Adrenal gland (tissue), 12 donors: ENCODE measurements around the gene ZCCHC17. TPM values are rescaled to one million over a fixed set of nuclear protein-coding genes. Genes with fewer than 3 reads are reported as not detected.
"Not testable (repeated sequence)": the region's sequence is repeated elsewhere in the genome, so short reads cannot be mapped to it uniquely, and the experiment has no call there.

Experiments
- DNase-seq, 7 donors: peaks; one replicate each; pipeline ENCODE4 v3.0.0-alpha.2; 2019 to 2020
- H3K27ac ChIP-seq, 5 donors: fragments of 200-600 bp; sonication (generic) in 4 of 5; 1 replicate in 3 of 5; 2 replicates in 2 of 5; pipeline versions ENCODE4 v1.5.1 to v1.8.0; 2016 to 2020; ENCODE audit warnings: mild to moderate bottlenecking in 1 of 5
- H3K27me3 ChIP-seq: fragments of 200-600 bp; 2 replicates; pipeline ENCODE4 v1.8.0; 2021
- H3K36me3 ChIP-seq, 2 donors: fragments of 200-600 bp; replicated peaks in 1 of 2; 1 replicate in 1 of 2; 2 replicates in 1 of 2; pipeline versions ENCODE4 v1.5.1 to v1.8.0; 2018 to 2022
- H3K4me1 ChIP-seq, 2 donors: fragments of 200-600 bp; replicated peaks in 1 of 2; 1 replicate in 1 of 2; 2 replicates in 1 of 2; pipeline versions ENCODE4 v1.5.1 to v1.8.0; 2018 to 2021
- H3K4me3 ChIP-seq, 4 donors: fragments of 200-600 bp; sonication (generic) in 3 of 4; one replicate each; pipeline ENCODE4 v1.5.1; 2016 to 2018
- H3K9me3 ChIP-seq, 3 donors: fragments of 200-600 bp; sonication (generic) in 1 of 3; replicated peaks in 1 of 3; 1 replicate in 2 of 3; 2 replicates in 1 of 3; pipeline versions ENCODE4 v1.5.1 to v1.8.0; 2016 to 2021
- POLR2A ChIP-seq, 2 donors: fragments of 450-650 bp; IDR thresholded peaks; one replicate each; pipeline ENCODE4 v1.6.1; 2017; ENCODE audit warnings: antibody characterized with exemption in 2 of 2, mild to moderate bottlenecking in 2 of 2, moderate library complexity in 1 of 2
- WGBS, 4 donors: extraction: QIAGEN DNeasy Blood & Tissue Kit in 2 of 4; methylation state at CpG; one replicate each; pipeline versions ENCODE4 v1.1.5 to v1.1.7; 2013 to 2017; 5-methylcytosine and 5-hydroxymethylcytosine counted together
- intact Hi-C, 2 donors: fragments of 100-400 bp; cut with DNase I; formaldehyde crosslinking; loops; one replicate each; pipeline versions ENCODE4 v1.14.1 to v1.15.0; 2022 to 2023
- polyA plus RNA-seq, 3 donors: library from polyadenylated mRNA; stranded (reverse); fragments of 200-250 nt in 2 of 3; fragments of 350-450 nt in 1 of 3; fragmentation: Illumina TruSeq in 1 of 3; extraction: RNeasy Lipid Tissue Mini Kit (QIAGEN cat#74804) in 1 of 3; gene quantifications; one replicate each; pipeline ENCODE4 v1.2.3, GENCODE V29; 2013 to 2014
- total RNA-seq, 9 donors: library from RNA; depleted of rRNA in 4 of 9; stranded (reverse); fragments of >200 nt in 4 of 9; fragments of 120-200 nt in 1 of 9; fragmentation: NEBNext Ultra II Directional in 1 of 9; extraction: Animal tissue kit (Norgen Biotek cat#: 25700) in 1 of 9; gene quantifications; one replicate each; pipeline versions ENCODE4 v1.1.0 to v1.2.4, GENCODE V29; 2013 to 2023
- TF ChIP-seq, protein P1 (sequence below), 6 experiments: fragments of 450-650 bp in 4 of 6; fragments of 200-600 bp in 2 of 6; sonication (generic) in 1 of 6; IDR thresholded peaks; 1 replicate in 5 of 6; 2 replicates in 1 of 6; pipeline versions ENCODE4 v1.5.1 to v1.8.0; 2016 to 2021; ENCODE audit warnings: antibody characterized with exemption in 6 of 6, mild to moderate bottlenecking in 2 of 6, moderate library complexity in 1 of 6
- donor health status: healthy with polysubstance abuse.
- donor health status: Bipolar disorder and iron deficiency.
- donor health status: DM: yes; HTN: yes; CAD: no.
- donor health status: DM: no; HTN: no; CAD: no.
- donor health status: DM: no; HTN: no; CAD: no.
- donor health status: DM: yes; HTN: yes; CAD: no.

ZCCHC17 gene
- total and polyA plus RNA-seq, 12 donors: 20.9 to 62.1 (median 29.5) TPM

DNA sequence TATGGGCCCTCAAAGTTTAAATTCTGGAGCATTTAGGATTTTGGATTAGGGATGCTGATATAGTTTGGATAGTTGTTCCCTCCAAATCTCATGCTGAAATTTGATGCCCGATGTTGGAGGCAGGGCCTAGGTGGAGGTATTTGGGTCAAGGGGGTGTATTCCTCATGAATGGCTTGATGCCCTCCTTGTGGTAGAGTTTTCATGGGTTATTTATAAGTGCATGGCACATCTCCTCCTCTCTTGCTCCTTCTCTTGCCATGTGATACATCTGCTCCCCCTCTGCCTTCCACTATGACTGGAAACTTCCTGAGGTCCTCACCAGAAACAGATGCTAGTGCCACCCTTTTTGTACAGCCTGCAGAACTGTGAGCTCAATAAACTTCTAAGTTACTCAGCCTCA, 39.6 kb upstream of the ZCCHC17 start:
- H3K9me3 ChIP-seq: no peaks in the 10 kb centered on the region
- no peak for TF ChIP-seq POLR2A (IDR thresholded peaks at IDR 0.05)
- TF ChIP-seq, protein P1, sequence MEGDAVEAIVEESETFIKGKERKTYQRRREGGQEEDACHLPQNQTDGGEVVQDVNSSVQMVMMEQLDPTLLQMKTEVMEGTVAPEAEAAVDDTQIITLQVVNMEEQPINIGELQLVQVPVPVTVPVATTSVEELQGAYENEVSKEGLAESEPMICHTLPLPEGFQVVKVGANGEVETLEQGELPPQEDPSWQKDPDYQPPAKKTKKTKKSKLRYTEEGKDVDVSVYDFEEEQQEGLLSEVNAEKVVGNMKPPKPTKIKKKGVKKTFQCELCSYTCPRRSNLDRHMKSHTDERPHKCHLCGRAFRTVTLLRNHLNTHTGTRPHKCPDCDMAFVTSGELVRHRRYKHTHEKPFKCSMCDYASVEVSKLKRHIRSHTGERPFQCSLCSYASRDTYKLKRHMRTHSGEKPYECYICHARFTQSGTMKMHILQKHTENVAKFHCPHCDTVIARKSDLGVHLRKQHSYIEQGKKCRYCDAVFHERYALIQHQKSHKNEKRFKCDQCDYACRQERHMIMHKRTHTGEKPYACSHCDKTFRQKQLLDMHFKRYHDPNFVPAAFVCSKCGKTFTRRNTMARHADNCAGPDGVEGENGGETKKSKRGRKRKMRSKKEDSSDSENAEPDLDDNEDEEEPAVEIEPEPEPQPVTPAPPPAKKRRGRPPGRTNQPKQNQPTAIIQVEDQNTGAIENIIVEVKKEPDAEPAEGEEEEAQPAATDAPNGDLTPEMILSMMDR (IDR thresholded peaks at IDR 0.05): no peak
- no peak overlapping the region for H3K4me3 ChIP-seq
- H3K36me3 ChIP-seq: peaks cover 0 to 33% of the 10 kb centered on the region in 2 donors
- WGBS, 4 donors: 83 to 88% (median 86%) methylated on average over 1 of the region's 1 CpG; no CpG with 5 or more reads in 1 of the 4 donors
- no peak overlapping the region for H3K27ac ChIP-seq
- peaks cover 5 to 16% of the 10 kb centered on the region in 2 donors for H3K4me1 ChIP-seq
- no peaks in the 10 kb centered on the region for H3K27me3 ChIP-seq
- intact Hi-C loops: no loop called here
- DNase-seq: no peak

DNA sequence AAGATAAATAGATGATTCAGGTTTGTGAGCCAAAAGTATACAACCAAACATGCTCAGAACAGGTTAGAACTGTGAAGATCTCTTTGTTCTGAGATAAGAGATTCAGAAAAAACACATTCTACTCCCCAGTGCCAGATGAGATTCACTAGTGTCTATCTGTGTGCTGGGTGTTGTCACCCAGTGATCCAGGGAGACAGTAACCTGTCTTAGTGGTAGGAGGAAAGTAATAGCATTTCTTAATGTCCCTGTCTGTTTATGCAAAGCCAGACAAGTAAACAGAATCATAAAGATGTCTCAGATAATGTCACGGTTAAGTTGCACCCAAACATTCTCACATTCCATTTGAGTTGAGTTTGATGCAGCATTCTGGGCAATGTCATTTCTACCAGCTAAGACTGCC, 38.3 kb upstream of the ZCCHC17 start:
- DNase-seq: no peak
- H3K27ac ChIP-seq: no peak overlapping the region
- H3K27me3 ChIP-seq: no peaks in the 10 kb centered on the region
- H3K4me1 ChIP-seq: peaks cover 11 to 30% of the 10 kb centered on the region in 2 donors
- WGBS, 4 donors: 88 to 97% (median 95%) methylated on average over 1 of the region's 1 CpG
- peaks cover 0 to 34% of the 10 kb centered on the region in 2 donors for H3K36me3 ChIP-seq
- H3K9me3 ChIP-seq: no peaks in the 10 kb centered on the region
- intact Hi-C loops: no loop called here
- TF ChIP-seq POLR2A (IDR thresholded peaks at IDR 0.05): no peak
- TF ChIP-seq, protein P1 (IDR thresholded peaks at IDR 0.05): no peak
- H3K4me3 ChIP-seq: no peak overlapping the region

DNA sequence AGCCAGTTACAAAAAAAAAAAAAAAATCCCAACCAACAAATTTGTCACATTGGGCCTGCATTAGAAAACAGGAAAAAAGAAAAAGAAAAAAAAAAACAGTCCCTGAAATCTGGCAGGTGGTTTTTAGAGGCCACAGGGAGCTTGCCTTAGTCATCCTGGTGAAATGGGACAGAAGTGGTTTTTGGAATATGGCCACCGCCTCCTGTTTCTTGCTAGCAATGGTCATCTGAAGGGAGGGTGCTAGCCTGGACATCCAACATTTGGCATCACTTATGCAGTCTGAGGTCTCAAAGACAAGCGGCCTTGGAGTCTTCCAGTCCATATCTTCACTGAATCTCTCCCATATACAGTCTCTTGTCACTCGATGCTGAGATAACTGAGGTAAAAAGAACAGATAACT, 37.1 kb upstream of the ZCCHC17 start:
- intact Hi-C loops: no loop called here
- TF ChIP-seq, protein P1 (IDR thresholded peaks at IDR 0.05): no peak
- no peak for TF ChIP-seq POLR2A (IDR thresholded peaks at IDR 0.05)
- H3K9me3 ChIP-seq: no peaks in the 10 kb centered on the region
- peak overlapping the region in 3 of 5 donors; percentile 4 to 47 (median 41) for H3K27ac ChIP-seq
- H3K4me1 ChIP-seq: peaks cover 14 to 38% of the 10 kb centered on the region in 2 donors
- DNase-seq: peak; percentile 45 to 78 (median 70)
- 54 to 65% (median 62%) methylated on average over 3 of the region's 3 CpGs for WGBS, 4 donors
- no peak overlapping the region for H3K4me3 ChIP-seq
- H3K36me3 ChIP-seq: peaks cover 0 to 34% of the 10 kb centered on the region in 2 donors
- no peaks in the 10 kb centered on the region for H3K27me3 ChIP-seq

DNA sequence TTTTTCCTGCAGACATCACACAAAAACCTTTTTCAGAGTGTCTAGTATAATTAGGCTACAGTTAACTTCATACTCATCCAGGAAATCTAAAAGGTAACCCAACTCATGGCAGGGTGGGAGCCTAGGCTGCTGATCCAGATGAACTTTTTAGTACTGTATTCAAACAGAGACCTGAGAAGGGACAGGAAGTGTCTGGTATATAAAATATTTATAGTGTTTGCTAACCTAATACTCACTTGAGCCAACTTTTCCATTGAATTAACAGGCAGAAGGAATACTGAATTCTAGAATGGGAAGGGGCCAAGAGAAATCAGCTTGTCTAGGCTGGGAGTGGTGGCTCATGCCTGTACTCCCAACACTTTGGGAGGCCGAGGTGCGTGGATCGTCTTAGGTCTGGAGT, 34.9 kb upstream of the ZCCHC17 start:
- peak overlapping the region in 3 of 5 donors; percentile 30 to 56 (median 35) for H3K27ac ChIP-seq
- WGBS, 4 donors: 86 to 97% (median 93%) methylated on average over 3 of the region's 3 CpGs
- no peak for TF ChIP-seq POLR2A (IDR thresholded peaks at IDR 0.05)
- TF ChIP-seq, protein P1 (IDR thresholded peaks at IDR 0.05): no peak

DNA sequence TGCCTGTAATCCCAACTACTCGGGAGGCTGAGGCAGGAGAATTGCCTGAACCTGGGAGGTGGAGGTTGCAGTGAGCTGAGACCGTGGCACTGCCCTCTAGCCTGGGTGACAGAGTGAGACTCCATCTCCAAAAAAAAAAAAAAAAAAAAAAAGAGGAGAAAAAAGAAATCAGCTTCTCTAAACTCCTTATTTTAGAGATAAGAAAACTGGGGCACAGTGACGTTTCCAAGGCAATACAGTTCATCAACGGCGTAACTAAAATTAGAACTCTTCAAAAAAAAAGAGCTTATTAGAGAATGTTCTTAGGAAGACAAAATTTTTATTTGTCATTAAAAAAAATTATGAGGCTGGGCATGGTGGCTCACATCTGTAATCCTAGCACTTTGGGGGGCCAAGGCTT, 34.4 kb upstream of the ZCCHC17 start:
- H3K4me3 ChIP-seq, H3K9me3 ChIP-seq, intact Hi-C loops, H3K27me3 ChIP-seq: not testable (repeated sequence)
- Histone ChIP-seq H3K4me1 (peaks cover 18 to 43% of the 10 kb centered on the region in 2 donors), H3K36me3 (peaks cover 0 to 43% of the 10 kb centered on the region in 2 donors), H3K27ac (peak overlapping the region in 3 of 5 donors; percentile 30 to 58 (median 35))
- 41 to 53% (median 47%) methylated on average over 5 of the region's 5 CpGs for WGBS, 4 donors
- peak in 5 of 7 donors; percentile 35 to 59 (median 45) for DNase-seq

More for the DNA sequence above, 34.9 kb upstream of the ZCCHC17 start:
- Histone ChIP-seq H3K27me3 (no peaks in the 10 kb centered on the region), H3K4me1 (peaks cover 18 to 43% of the 10 kb centered on the region in 2 donors), H3K4me3 (no peak overlapping the region), H3K36me3 (peaks cover 0 to 39% of the 10 kb centered on the region in 2 donors), H3K9me3 (no peaks in the 10 kb centered on the region)
- DNase-seq: no peak
- intact Hi-C loops: no loop called here
